ENCODE data around the gene ASZ1. TPM values are rescaled to one million over a fixed set of nuclear protein-coding genes. Genes with fewer than 3 reads are reported as not detected.
A peak's percentile ranks its signal among the peaks of the same experiment; 100 is the strongest.

The ASZ1 gene
- total and polyA plus RNA-seq, 5 donors from 2014 or later = not detected

DNA sequence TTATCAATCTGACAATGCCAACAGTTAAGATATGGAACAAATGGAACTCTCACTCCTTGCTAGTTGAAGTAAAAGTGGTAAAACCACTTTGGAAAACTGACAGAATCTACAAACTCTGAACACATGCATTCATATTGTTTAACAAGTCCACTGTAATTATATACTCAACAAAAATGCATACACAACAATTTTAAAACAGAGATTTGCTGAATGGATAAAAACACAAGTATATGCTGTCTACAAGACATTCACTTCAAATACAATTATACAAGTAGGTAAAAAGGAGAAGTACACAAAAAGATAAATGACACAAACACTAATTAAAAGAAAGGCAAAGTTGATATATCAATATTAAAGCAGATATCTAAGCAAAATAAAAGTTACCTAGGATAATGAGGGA is 95.3 kb downstream of the ASZ1 start:
- Histone ChIP-seq H3K4me3 (ENCODE audit: low read depth, low read length) (no peak overlapping the region), H3K36me3 (ENCODE audit: control insufficient read depth, insufficient read depth, low read length) (no peaks in the 10 kb centered on the region), H3K9me3 (ENCODE audit: control insufficient read depth in 2 of 2, low read length in 2 of 2) (no peaks in the 10 kb centered on the region), H3K4me1 (ENCODE audit: control insufficient read depth, insufficient read depth, low read length, poor library complexity, severe bottlenecking) (no peaks in the 10 kb centered on the region), H3K27me3 (ENCODE audit: control insufficient read depth, insufficient read depth, low read length) (no peaks in the 10 kb centered on the region), H3K27ac (ENCODE audit: insufficient read depth, low read length, poor library complexity, severe bottlenecking) (no peak overlapping the region)
- Mint-ChIP-seq H3K4me1 (no peaks in the 10 kb centered on the region), H3K9me3 (peaks cover 0 to 7% (median 2%) of the 10 kb centered on the region in 7 donors), H3K36me3 (no peaks in the 10 kb centered on the region), H3K27ac (no peak overlapping the region), H3K27me3 (no peaks in the 10 kb centered on the region), H3K4me3 (no peak overlapping the region)
- DNase-seq (no peak), ATAC-seq (ENCODE audit: low read depth in 2 of 2) (no peak)

DNA sequence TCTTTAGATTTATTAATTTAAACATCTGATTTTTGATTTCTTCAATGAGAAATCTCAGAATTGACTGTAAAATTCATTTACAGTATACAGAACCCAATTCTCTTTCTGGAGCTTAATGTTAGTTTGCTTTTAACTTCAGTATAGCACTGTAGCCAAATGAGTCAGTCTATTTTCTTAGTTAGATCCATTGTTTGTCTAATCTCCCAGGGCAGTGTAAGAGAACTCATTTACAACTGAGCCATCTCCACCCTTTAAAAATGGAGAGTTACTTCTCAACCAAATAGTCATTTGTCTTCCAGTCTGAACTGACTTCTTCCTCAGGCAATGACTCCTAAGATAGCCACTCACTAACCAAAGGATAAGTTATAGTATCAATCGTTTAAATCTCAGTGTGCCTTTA is 101.5 kb downstream of the ASZ1 start:
- Mint-ChIP-seq H3K27ac (no peak overlapping the region), H3K36me3 (no peaks in the 10 kb centered on the region), H3K27me3 (peaks cover 35% of the 10 kb centered on the region), H3K4me1 (peaks cover 0 to 2% (median 0%) of the 10 kb centered on the region in 4 donors), H3K9me3 (peaks cover 0 to 7% (median 3%) of the 10 kb centered on the region in 7 donors), H3K4me3 (no peak overlapping the region)
- Histone ChIP-seq H3K4me3 (ENCODE audit: low read depth, low read length) (no peak overlapping the region), H3K27ac (ENCODE audit: insufficient read depth, low read length, poor library complexity, severe bottlenecking) (no peak overlapping the region), H3K36me3 (ENCODE audit: control insufficient read depth, insufficient read depth, low read length) (no peaks in the 10 kb centered on the region), H3K4me1 (ENCODE audit: control insufficient read depth, insufficient read depth, low read length, poor library complexity, severe bottlenecking) (no peaks in the 10 kb centered on the region), H3K9me3 (ENCODE audit: control insufficient read depth in 2 of 2, low read length in 2 of 2) (no peaks in the 10 kb centered on the region), H3K27me3 (ENCODE audit: control insufficient read depth, insufficient read depth, low read length) (peaks cover 17% of the 10 kb centered on the region)
- DNase-seq (no peak), ATAC-seq (ENCODE audit: low read depth in 2 of 2) (no peak)

DNA sequence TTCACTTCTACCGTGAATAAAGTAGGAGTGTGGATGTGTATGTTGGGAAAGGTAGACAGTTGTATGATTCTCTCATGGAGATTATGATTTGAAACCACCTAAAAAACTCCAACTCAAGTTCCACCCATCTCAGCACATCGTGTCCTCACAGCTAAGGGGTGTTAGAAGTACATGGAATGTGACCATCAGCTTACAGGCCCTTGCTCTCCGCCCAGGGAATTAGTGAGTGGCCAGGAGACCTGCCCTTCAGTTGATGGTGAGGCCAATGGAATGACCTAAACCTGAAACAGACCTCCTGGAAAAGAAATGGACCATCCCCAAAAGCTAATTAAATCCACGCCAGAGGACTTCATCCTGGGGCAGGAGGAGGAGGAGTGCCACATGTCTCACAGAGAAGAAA is 102.3 kb downstream of the ASZ1 start:
- Histone ChIP-seq H3K4me1 (ENCODE audit: control insufficient read depth, insufficient read depth, low read length, poor library complexity, severe bottlenecking) (no peaks in the 10 kb centered on the region), H3K9me3 (ENCODE audit: control insufficient read depth in 2 of 2, low read length in 2 of 2) (no peaks in the 10 kb centered on the region), H3K36me3 (ENCODE audit: control insufficient read depth, insufficient read depth, low read length) (no peaks in the 10 kb centered on the region), H3K4me3 (ENCODE audit: low read depth, low read length) (no peak overlapping the region), H3K27me3 (ENCODE audit: control insufficient read depth, insufficient read depth, low read length) (peaks cover 17% of the 10 kb centered on the region), H3K27ac (ENCODE audit: insufficient read depth, low read length, poor library complexity, severe bottlenecking) (no peak overlapping the region)
- no peaks in the 10 kb centered on the region for H3K36me3 Mint-ChIP-seq
- DNase-seq (no peak), ATAC-seq (ENCODE audit: low read depth in 2 of 2) (no peak)
- H3K27ac Mint-ChIP-seq = no peak overlapping the region
- H3K4me3 Mint-ChIP-seq = no peak overlapping the region
- H3K27me3 Mint-ChIP-seq = peaks cover 37% of the 10 kb centered on the region
- H3K9me3 Mint-ChIP-seq = peaks cover 0 to 7% (median 4%) of the 10 kb centered on the region in 7 donors
- H3K4me1 Mint-ChIP-seq = peaks cover 0 to 2% (median 0%) of the 10 kb centered on the region in 4 donors

DNA sequence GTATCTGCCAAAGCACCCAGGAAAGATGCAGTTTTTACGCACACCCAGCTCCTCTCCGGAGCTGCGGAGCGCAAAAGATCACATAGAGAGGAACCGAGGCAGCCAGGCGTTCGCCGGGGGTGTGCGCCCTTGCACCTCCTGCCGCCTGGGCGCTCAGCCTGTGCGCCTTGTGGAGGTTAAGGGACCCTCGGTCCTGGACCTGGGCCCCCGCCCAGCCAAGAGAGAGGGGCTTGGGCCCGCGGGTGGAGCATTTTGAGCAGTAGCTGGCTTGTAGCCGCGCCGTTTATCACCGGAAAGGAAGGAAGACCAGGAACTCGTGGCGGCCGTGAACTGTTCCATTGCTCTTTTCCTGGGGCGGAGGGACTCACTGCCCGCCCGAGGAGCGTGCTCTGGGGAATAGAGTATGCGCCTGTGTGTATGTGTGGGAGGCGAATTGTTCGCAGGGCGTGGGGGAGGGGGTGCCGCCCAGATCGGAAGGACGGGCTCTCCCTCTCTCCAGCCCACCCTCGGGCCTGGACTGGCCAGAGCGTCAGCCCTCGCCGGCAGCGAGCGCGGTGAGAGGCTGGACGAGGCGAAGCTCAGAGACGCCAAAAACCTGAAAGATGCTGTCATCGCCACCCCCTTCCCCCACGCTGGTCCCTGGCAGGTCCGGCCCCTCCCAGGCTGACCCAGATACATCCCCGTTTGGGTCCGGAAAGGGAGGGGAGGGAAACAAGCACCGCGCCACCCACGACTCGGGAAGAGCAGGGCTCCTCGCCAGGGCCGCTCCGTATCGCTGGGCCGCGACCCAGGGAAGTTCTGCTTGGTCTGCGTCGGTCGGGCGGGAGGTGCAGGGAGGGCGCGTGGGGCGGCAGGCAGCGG is 103.2 kb downstream of the ASZ1 start:
- Mint-ChIP-seq H3K4me1 (peaks cover 0 to 2% (median 0%) of the 10 kb centered on the region in 4 donors), H3K4me3 (no peak overlapping the region), H3K9me3 (peaks cover 0 to 7% (median 4%) of the 10 kb centered on the region in 7 donors), H3K27ac (no peak overlapping the region), H3K27me3 (peaks cover 37% of the 10 kb centered on the region), H3K36me3 (no peaks in the 10 kb centered on the region)
- Histone ChIP-seq H3K4me3 (ENCODE audit: low read depth, low read length) (no peak overlapping the region), H3K27ac (ENCODE audit: insufficient read depth, low read length, poor library complexity, severe bottlenecking) (no peak overlapping the region), H3K9me3 (ENCODE audit: control insufficient read depth in 2 of 2, low read length in 2 of 2) (no peaks in the 10 kb centered on the region), H3K27me3 (ENCODE audit: control insufficient read depth, insufficient read depth, low read length) (peaks cover 17% of the 10 kb centered on the region), H3K36me3 (ENCODE audit: control insufficient read depth, insufficient read depth, low read length) (no peaks in the 10 kb centered on the region), H3K4me1 (ENCODE audit: control insufficient read depth, insufficient read depth, low read length, poor library complexity, severe bottlenecking) (no peaks in the 10 kb centered on the region)
- DNase-seq (peak in 1 of 3 donors; percentile 3), ATAC-seq (ENCODE audit: low read depth in 2 of 2) (no peak)

DNA sequence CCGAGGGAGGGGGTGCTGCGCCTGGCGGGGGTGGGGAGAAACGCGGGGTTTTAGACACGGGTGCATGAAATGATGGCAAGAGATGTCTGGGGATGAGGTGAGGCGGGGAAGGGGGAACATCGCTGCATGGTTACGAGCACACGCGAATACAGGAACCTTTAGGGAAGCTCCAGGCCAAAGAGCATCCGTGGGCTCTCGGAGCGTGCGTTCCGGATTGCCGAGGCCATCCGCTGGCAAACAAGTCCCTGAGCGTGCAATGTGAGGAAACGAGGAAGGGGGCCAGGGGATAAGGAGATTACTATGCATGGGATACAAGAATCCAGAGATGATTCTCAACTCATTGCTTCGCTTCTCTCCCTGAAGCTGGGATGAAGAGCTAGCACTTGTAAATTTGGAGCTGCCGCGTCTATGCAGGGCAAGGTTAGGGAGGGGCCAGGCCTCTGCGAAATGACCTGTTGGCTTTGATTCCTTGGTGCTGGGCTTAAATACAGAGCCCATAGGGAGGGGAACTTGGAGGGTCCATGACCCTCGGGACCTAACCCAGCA is 103.9 kb downstream of the ASZ1 start:
- Histone ChIP-seq H3K27me3 (ENCODE audit: control insufficient read depth, insufficient read depth, low read length) (peaks cover 17% of the 10 kb centered on the region), H3K4me1 (ENCODE audit: control insufficient read depth, insufficient read depth, low read length, poor library complexity, severe bottlenecking) (no peaks in the 10 kb centered on the region), H3K36me3 (ENCODE audit: control insufficient read depth, insufficient read depth, low read length) (no peaks in the 10 kb centered on the region), H3K27ac (ENCODE audit: insufficient read depth, low read length, poor library complexity, severe bottlenecking) (no peak overlapping the region), H3K4me3 (ENCODE audit: low read depth, low read length) (no peak overlapping the region), H3K9me3 (ENCODE audit: control insufficient read depth in 2 of 2, low read length in 2 of 2) (no peaks in the 10 kb centered on the region)
- Mint-ChIP-seq H3K9me3 (peaks cover 0 to 7% (median 0%) of the 10 kb centered on the region in 7 donors), H3K36me3 (no peaks in the 10 kb centered on the region), H3K27ac (no peak overlapping the region), H3K4me3 (no peak overlapping the region), H3K27me3 (peaks cover 37% of the 10 kb centered on the region), H3K4me1 (peaks cover 0 to 2% (median 0%) of the 10 kb centered on the region in 4 donors)
- peak in 1 of 3 donors; percentile 7 for DNase-seq
- no peak for ATAC-seq (ENCODE audit: low read depth in 2 of 2)

DNA sequence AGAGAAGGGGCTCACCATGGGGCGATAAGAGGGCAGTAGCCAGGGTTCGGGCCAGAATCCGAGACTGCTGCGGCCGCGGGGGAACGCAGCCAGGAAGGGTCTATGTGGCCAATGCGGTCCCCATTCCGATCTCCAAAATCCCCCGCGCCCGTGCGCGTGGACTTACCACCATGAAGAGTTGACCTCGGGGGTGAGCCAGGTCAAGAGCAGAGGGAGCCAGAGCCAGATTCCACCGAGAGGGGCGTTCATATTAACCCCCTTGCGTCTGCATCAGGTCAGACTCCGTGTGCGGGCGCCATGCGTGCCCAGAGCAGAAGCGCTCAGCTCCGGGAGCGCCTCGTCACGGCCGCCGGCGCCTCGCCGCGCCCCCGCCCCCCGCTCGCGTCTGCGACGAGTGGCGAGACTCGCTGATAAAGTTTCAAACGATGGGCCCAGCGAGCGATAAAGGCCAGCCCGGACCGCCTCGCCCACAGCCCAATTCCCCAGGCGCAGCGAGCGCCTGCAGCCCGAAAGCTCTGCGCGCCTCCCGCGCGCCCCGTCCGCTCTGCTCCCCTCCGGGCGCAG is 104.5 kb downstream of the ASZ1 start, which contains the start of gene WNT2:
Gene WNT2 (minus strand): TSS at position 318 of the 564 bp plus-strand sequence. CDS start 69 bp downstream, at position 249.
- Histone ChIP-seq H3K4me3 (ENCODE audit: low read depth, low read length) (no peak within 1 kb of the TSS), H3K4me1 (ENCODE audit: control insufficient read depth, insufficient read depth, low read length, poor library complexity, severe bottlenecking) (no peaks in the 10 kb centered on the region), H3K9me3 (ENCODE audit: control insufficient read depth in 2 of 2, low read length in 2 of 2) (no peaks in the 10 kb centered on the region), H3K27ac (ENCODE audit: insufficient read depth, low read length, poor library complexity, severe bottlenecking) (no peak within 1 kb of the TSS), H3K36me3 (ENCODE audit: control insufficient read depth, insufficient read depth, low read length) (no peaks in the 10 kb centered on the region), H3K27me3 (ENCODE audit: control insufficient read depth, insufficient read depth, low read length) (peaks cover 17% of the 10 kb centered on the region)
- Mint-ChIP-seq H3K36me3 (no peaks in the 10 kb centered on the region), H3K9me3 (peaks cover 0 to 7% (median 0%) of the 10 kb centered on the region in 7 donors), H3K27ac (no peak within 1 kb of the TSS), H3K4me3 (no peak within 1 kb of the TSS), H3K4me1 (peaks cover 0 to 2% (median 0%) of the 10 kb centered on the region in 4 donors), H3K27me3 (peaks cover 37% of the 10 kb centered on the region)
- no peak for DNase-seq
- ATAC-seq (ENCODE audit: low read depth in 2 of 2) = no peak

DNA sequence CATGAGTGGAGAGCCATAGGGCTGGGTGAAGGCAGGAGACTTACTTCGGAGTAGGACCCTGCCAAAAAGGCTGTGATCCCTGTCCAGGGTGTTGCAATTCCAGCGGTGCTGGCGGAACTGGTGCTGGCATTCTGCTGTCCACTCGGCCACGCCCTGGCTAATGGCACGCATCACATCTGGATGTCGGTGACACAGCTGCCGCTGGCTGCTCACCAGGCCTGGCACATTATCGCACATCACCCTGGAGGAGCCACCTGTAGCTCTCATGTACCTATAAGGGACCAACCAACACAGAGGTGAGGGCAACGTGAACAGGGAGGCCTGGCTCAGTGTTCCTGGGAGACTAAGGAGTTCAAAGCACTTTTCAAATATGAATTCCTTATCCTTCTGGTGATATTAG is 106.8 kb downstream of the ASZ1 start:
- no peaks in the 10 kb centered on the region for H3K36me3 Mint-ChIP-seq
- peaks cover 0 to 7% (median 0%) of the 10 kb centered on the region in 7 donors for H3K9me3 Mint-ChIP-seq
- H3K27ac Mint-ChIP-seq = no peak overlapping the region

More for the DNA sequence above, 106.8 kb downstream of the ASZ1 start:
- Histone ChIP-seq H3K4me1 (ENCODE audit: control insufficient read depth, insufficient read depth, low read length, poor library complexity, severe bottlenecking) (no peaks in the 10 kb centered on the region), H3K36me3 (ENCODE audit: control insufficient read depth, insufficient read depth, low read length) (no peaks in the 10 kb centered on the region), H3K9me3 (ENCODE audit: control insufficient read depth in 2 of 2, low read length in 2 of 2) (no peaks in the 10 kb centered on the region), H3K27ac (ENCODE audit: insufficient read depth, low read length, poor library complexity, severe bottlenecking) (no peak overlapping the region), H3K27me3 (ENCODE audit: control insufficient read depth, insufficient read depth, low read length) (peaks cover 17% of the 10 kb centered on the region), H3K4me3 (ENCODE audit: low read depth, low read length) (no peak overlapping the region)
- DNase-seq (no peak), ATAC-seq (ENCODE audit: low read depth in 2 of 2) (no peak)
- Mint-ChIP-seq H3K4me3 (no peak overlapping the region), H3K4me1 (peaks cover 0 to 2% (median 0%) of the 10 kb centered on the region in 4 donors), H3K27me3 (peaks cover 30% of the 10 kb centered on the region)
